Measurements from ENCODE around the gene RHEBL1.

The RHEBL1 gene

GRCh38 chr12:49037111-49037946 is 32.5 kb downstream of the RHEBL1 start:
- no peak for DNase-seq (ENCODE audit: low read depth)

GRCh38 chr12:49036029-49036428 is 33.8 kb downstream of the RHEBL1 start:
- DNase-seq (ENCODE audit: low read depth), result no peak

- DNase-seq (ENCODE audit: low read depth), result no peak
These were observed 35.5 kb downstream of the RHEBL1 start for GRCh38 chr12:49034286-49034622.

GRCh38 chr12:49033611-49034285 is 36.0 kb downstream of the RHEBL1 start:
- DNase-seq (ENCODE audit: low read depth), result no peak

GRCh38 chr12:49032679-49033447 is 36.9 kb downstream of the RHEBL1 start:
- no peak for DNase-seq (ENCODE audit: low read depth)

- no peak for DNase-seq (ENCODE audit: low read depth)
These were observed 37.5 kb downstream of the RHEBL1 start for GRCh38 chr12:49032276-49032675.

GRCh38 chr12:49031573-49032161 is 38.1 kb downstream of the RHEBL1 start:
- DNase-seq (ENCODE audit: low read depth), result no peak

- DNase-seq (ENCODE audit: low read depth), result no peak
These were observed 38.8 kb downstream of the RHEBL1 start for GRCh38 chr12:49030714-49031572.

GRCh38 chr12:49030119-49030518 is 39.7 kb downstream of the RHEBL1 start:
- no peak for DNase-seq (ENCODE audit: low read depth)

- no peak for DNase-seq (ENCODE audit: low read depth)
These were observed 41.0 kb downstream of the RHEBL1 start for GRCh38 chr12:49028666-49029275.

- no peak for DNase-seq (ENCODE audit: low read depth)
These were observed 41.8 kb downstream of the RHEBL1 start for GRCh38 chr12:49027846-49028555.

GRCh38 chr12:49026678-49027480 is 42.9 kb downstream of the RHEBL1 start:
- DNase-seq (ENCODE audit: low read depth), result no peak

GRCh38 chr12:49026101-49026500 is 43.7 kb downstream of the RHEBL1 start:
- no peak for DNase-seq (ENCODE audit: low read depth)

- no peak for DNase-seq (ENCODE audit: low read depth)
These were observed 44.3 kb downstream of the RHEBL1 start for GRCh38 chr12:49025463-49025862.

- DNase-seq (ENCODE audit: low read depth), result no peak
These were observed 45.2 kb downstream of the RHEBL1 start for GRCh38 chr12:49024543-49024942.

GRCh38 chr12:49023812-49024211 is 46.0 kb downstream of the RHEBL1 start:
- no peak for DNase-seq (ENCODE audit: low read depth)

- no peak for DNase-seq (ENCODE audit: low read depth)
These were observed 47.1 kb downstream of the RHEBL1 start for GRCh38 chr12:49022558-49023178.

- no peak for DNase-seq (ENCODE audit: low read depth)
These were observed 48.4 kb downstream of the RHEBL1 start for GRCh38 chr12:49021292-49021915.

- no peak for DNase-seq (ENCODE audit: low read depth)
These were observed 49.3 kb downstream of the RHEBL1 start for GRCh38 chr12:49020441-49020840.
